Measurements from ENCODE around the gene TXLNB.
"Not testable (repeated sequence)": the region's sequence is repeated elsewhere in the genome, so short reads cannot be mapped to it uniquely, and the experiment has no call there.

TXLNB gene

GRCh38 chr6:139265512-139266190, 26.1 kb downstream of the TXLNB start:
- no peak for DNase-seq

DNA sequence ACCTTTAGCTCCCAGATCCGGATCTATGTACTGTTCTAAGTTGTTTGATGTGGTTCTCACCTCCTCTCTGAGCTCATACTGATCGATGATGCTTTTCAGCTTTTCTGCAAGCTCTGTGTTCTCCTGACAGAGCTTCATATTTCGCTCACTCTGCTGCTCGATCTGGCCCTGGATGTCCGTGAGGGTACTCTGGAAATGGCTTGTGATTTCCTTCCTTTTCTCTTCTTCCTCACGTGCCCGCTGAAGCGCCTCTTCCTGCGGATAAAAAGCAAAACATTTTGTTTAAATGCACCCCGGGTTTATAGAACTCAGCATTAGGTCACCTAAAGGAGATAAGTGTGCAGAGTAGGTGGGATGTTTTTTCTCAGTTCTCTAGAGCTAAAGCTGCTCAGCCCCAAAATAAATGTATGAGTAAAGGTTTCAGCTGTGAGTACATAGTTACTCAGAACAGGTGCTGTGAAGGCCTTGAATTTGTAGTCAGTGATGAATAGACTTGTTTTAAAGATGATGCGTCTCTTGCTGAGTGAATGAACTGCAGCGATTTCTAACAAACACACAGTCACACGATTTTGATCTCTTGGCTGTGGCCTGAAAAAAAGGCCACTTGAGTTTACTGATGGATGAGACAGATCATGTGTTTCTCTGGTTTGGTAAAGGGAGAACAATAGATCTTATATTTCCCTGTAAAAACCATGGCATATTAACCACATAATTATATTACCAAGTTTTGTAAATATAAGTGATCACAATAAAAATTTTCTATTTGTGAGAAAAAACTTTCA, 29.1 kb downstream of the TXLNB start:
- peak; percentile 20 for DNase-seq

DNA sequence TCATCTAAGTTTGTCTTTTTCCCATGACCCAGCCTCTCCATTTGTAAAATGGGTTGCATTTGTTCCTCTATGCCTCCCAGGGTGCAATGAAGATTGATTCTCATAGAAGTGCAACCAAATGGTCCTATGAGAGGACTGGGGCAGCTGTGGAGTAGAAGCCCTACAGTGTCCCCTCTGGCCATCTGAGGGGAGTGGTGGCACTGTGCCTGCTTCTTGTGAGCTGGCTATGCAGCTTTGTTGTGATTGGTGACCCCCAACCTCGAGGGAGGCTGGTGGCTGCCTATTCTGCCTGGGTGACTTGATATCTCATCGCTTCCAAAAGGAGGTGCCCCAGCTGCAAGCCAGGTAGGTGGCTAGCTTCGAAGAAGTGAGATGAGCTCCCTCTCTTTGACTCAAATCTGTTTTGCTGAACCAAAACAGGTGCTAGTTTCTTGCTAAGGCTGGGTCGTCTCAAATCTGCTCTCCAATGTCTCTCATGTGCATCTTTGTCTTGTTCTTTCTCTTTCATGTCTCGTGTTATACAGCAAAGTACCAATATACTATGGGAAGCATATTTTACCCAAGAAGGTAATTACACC, 33.9 kb downstream of the TXLNB start:
- no peak for DNase-seq

DNA sequence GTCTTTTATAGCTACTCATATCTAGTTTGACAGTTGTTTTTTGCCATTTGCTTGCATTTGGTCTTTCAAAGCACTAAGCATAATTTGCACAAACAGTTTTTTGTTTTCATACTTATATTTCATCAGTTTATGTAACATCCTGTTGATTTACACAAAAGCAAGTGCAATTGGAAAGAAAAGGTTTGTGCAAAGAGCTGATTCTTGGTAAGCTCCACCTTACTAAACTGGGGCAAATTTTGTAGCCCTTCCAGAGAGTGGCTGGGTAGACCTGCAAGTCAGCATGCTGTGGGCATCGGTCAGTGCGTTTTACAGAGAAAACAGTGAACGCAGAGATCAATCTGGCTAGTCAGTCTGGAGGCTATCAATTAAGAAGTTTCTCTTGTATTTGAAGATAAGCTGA, 34.5 kb downstream of the TXLNB start:
- no peak for DNase-seq

- DNase-seq: no peak
Measured at GRCh38 chr6:139256087-139256486, 35.7 kb downstream of the TXLNB start.

- no peak for DNase-seq
Measured at GRCh38 chr6:139254196-139254595, 37.6 kb downstream of the TXLNB start.

- no peak for DNase-seq
Measured at GRCh38 chr6:139253656-139254055, 38.1 kb downstream of the TXLNB start.

GRCh38 chr6:139251691-139252390, 40.0 kb downstream of the TXLNB start:
- DNase-seq: no peak

GRCh38 chr6:139251045-139251690, 40.6 kb downstream of the TXLNB start:
- no peak for DNase-seq

GRCh38 chr6:139250296-139251044, 41.3 kb downstream of the TXLNB start:
- DNase-seq: peak; percentile 30

DNA sequence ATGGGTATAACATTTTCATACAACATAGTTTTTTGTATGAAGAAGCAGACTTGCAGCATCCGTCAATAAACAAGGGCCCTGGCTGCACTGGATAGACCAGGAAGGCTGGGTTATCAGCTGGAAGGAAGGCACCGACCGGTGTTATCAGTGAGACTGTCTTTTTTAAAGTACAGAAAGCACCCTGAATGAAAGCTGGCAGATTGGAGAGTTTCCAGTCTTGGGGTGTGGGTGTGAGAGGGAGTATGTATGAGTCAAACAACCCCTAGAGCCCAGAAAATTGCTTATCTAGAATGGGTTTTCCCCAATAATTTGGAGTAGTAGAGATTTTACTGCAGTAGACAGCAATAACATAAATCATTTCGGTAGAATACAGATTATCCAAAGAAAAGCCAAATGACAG, 42.4 kb downstream of the TXLNB start:
- peak; percentile 36 for DNase-seq

- no peak for DNase-seq
Measured at GRCh38 chr6:139248911-139249310, 42.9 kb downstream of the TXLNB start.

DNA sequence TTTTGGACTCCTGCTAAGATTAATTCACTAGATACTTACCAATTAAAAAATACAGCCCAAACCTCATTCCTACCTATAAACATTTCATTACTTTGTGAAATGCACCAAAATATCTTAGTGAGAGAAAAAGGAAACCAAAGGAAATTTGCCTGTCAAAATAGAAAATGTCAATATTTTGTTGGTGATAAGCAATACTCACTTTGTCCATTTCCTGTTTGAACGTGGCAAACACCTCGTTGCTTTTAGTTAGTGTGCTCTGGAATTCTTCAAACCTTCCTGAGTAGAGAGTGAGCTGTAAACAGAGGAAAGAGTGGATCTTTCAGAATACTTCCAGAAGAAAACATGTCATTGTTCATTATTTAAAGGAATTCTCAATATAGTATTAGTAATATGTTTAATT, 44.2 kb downstream of the TXLNB start:
- DNase-seq: no peak

- DNase-seq: no peak
Measured at GRCh38 chr6:139243536-139243935, 48.3 kb downstream of the TXLNB start.

DNA sequence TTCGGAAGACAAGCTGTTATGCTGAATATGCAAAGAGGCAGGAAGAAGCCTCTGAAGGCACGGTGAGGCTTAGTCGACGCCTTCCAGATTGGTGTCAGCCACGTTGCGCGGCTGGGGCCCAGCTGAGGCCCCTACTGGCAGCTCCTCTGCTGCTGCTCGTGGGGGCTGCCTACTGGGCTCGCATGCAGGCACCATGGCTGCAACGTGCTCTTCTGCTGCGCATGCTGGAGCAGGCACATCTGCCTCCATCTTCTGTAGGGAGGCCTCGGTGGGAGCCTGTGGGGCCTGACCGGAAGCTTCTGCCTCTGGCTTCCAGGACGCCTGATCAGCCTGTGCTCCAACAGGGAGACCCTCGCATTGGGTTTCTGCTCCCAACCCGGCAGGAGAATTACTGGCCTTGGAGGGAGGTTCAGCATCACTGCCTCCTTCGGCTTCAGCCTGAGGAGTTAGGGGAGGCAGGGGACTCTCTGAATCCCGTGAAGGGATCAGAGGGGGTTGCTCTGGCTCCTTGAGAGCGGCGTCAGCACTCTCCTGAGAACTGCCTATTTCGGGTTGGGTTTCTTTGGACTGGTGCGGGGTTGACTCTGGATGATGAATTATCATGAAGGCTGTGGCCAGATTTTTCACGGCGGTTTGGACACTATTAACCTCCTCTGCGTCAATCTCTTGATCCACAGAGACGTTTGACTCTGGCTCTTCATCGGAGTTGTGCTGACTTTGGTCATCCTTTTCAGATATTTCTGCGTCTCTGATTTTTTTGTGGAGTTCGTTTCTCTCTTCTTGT, 49.1 kb downstream of the TXLNB start:
- no peak for DNase-seq

GRCh38 chr6:139240161-139241010, 51.4 kb downstream of the TXLNB start:
- no peak for DNase-seq

DNA sequence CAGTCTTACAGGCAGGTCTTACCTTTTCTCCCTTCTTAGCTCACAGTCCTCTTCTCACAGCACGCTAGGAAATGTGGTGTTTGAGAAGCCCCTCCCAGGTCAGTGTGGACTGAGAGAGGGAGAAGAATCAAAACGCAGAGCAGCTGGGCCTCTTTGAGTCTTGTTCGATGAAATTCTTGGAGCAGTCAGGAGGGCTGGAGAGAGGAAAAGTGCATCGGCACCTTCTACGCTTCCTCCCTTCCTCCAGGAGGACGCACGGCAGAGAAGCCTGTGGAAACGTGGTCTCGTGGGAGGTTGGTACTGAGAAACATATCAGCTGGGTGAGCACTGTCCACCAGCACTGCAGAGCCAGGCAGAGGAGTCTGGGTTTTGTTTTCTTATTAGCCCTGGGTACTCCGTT, 52.7 kb downstream of the TXLNB start:
- DNase-seq: no peak

GRCh38 chr6:139236105-139236504, 55.7 kb downstream of the TXLNB start:
- DNase-seq: no peak

GRCh38 chr6:139235661-139236060, 56.1 kb downstream of the TXLNB start:
- DNase-seq: no peak

GRCh38 chr6:139234193-139234592, 57.6 kb downstream of the TXLNB start:
- DNase-seq: not testable (repeated sequence)
